ENCODE results near the gene GNPAT. TPM values are rescaled to one million over a fixed set of nuclear protein-coding genes. Genes with fewer than 3 reads are reported as not detected.

GNPAT gene
- total RNA-seq, 1 experiment from 2014 or later, result 42.8 TPM

GRCh38 chr1:231220801-231221200 lies 20.2 kb upstream of the GNPAT start:
- peaks cover 0 to 15% of the 10 kb centered on the region in 2 experiments; a peak in 3 of 4 replicates for H3K36me3 ChIP-seq (ENCODE audit: control insufficient read depth in 1 of 2, insufficient read depth in 2 of 2, low read length in 2 of 2)
- intact Hi-C loops (cut with micrococcal nuclease), result no loop called here
- no peak overlapping the region for H2AFZ ChIP-seq (ENCODE audit: low read depth, low read length, poor library complexity, severe bottlenecking)
- H3K79me2 ChIP-seq (ENCODE audit: insufficient read depth, low read length), result no peaks in the 10 kb centered on the region
- CTCF ChIA-PET, result no interaction called here
- RAD21 ChIA-PET (ENCODE audit: low non-redundant PET in 1 of 2, low total read pairs in 2 of 2, uncharacterized antibody in 2 of 2, unreplicated experiment in 2 of 2), result no interaction called here
- POLR2A ChIA-PET, result no interaction called here
- no peak overlapping the region for H3K9ac ChIP-seq (ENCODE audit: low read length)
- TF ChIP-seq TCF7L2 (IDR thresholded peaks at IDR 0.05; ENCODE audit: borderline replicate concordance, extremely low read depth, insufficient read depth, insufficient read length) (no peak), SP1 (IDR thresholded peaks at IDR 0.05; ENCODE audit: low read depth) (no peak), EZH2phosphoT487 (IDR thresholded peaks at IDR 0.05; ENCODE audit: borderline replicate concordance) (no peak), POLR2A (IDR thresholded peaks at IDR 0.05; ENCODE audit: borderline replicate concordance, extremely low read depth, insufficient read depth, insufficient read length) (no peak), SIN3A (IDR thresholded peaks at IDR 0.05; ENCODE audit: low read depth) (no peak), POLR2AphosphoS5 (IDR thresholded peaks at IDR 0.05; ENCODE audit: low read depth, low read length) (no peak), CEBPB (IDR thresholded peaks at IDR 0.05; ENCODE audit: low read depth) (no peak)
- H3K4me1 ChIP-seq (ENCODE audit: control insufficient read depth in 1 of 2, insufficient read depth in 2 of 2, low read length in 2 of 2), result peaks cover 31 to 32% of the 10 kb centered on the region in 2 experiments; a peak in 3 of 4 replicates
- no peak overlapping the region for H3K4me3 ChIP-seq (replicated peaks in 1 of 2; ENCODE audit: low read depth in 1 of 2, low read length in 2 of 2)
- ATAC-seq (no peak), DNase-seq (ENCODE audit: low read depth, low spot score) (no peak)
- H4K20me1 ChIP-seq (ENCODE audit: insufficient read depth), result no peaks in the 10 kb centered on the region
- H3K9me2 ChIP-seq (ENCODE audit: insufficient read depth), result no peaks in the 10 kb centered on the region
- no peak overlapping the region for H3K27ac ChIP-seq (ENCODE audit: low read depth, low read length)
- no TSS peak for BruUV-seq (replicated peaks)
- H3K9me3 ChIP-seq (ENCODE audit: control insufficient read depth in 1 of 2, insufficient read depth in 1 of 2, low read depth in 1 of 2, low read length in 2 of 2), result no peaks in the 10 kb centered on the region
- H3K27me3 ChIP-seq (ENCODE audit: insufficient read depth, low read length), result no peaks in the 10 kb centered on the region
- no peak overlapping the region for H3K4me2 ChIP-seq (ENCODE audit: low read length)

- RAD21 ChIA-PET (ENCODE audit: low non-redundant PET in 1 of 2, low total read pairs in 2 of 2, uncharacterized antibody in 2 of 2, unreplicated experiment in 2 of 2), result no interaction called here
- Histone ChIP-seq H3K4me3 (replicated peaks in 1 of 2; ENCODE audit: low read depth in 1 of 2, low read length in 2 of 2) (no peak overlapping the region), H3K9me2 (ENCODE audit: insufficient read depth) (no peaks in the 10 kb centered on the region), H3K4me2 (ENCODE audit: low read length) (no peak overlapping the region), H3K9ac (ENCODE audit: low read length) (no peak overlapping the region), H3K36me3 (ENCODE audit: control insufficient read depth in 1 of 2, insufficient read depth in 2 of 2, low read length in 2 of 2) (peaks cover 11 to 24% of the 10 kb centered on the region in 2 experiments; a peak in 3 of 4 replicates), H3K4me1 (ENCODE audit: control insufficient read depth in 1 of 2, insufficient read depth in 2 of 2, low read length in 2 of 2) (peaks cover 0 to 4% of the 10 kb centered on the region in 2 experiments; a peak in 2 of 4 replicates), H3K9me3 (ENCODE audit: control insufficient read depth in 1 of 2, insufficient read depth in 1 of 2, low read depth in 1 of 2, low read length in 2 of 2) (no peaks in the 10 kb centered on the region), H3K79me2 (ENCODE audit: insufficient read depth, low read length) (peaks cover 17% of the 10 kb centered on the region), H4K20me1 (ENCODE audit: insufficient read depth) (no peaks in the 10 kb centered on the region), H3K27me3 (ENCODE audit: insufficient read depth, low read length) (no peaks in the 10 kb centered on the region), H3K27ac (ENCODE audit: low read depth, low read length) (no peak overlapping the region), H2AFZ (ENCODE audit: low read depth, low read length, poor library complexity, severe bottlenecking) (no peak overlapping the region)
- no TSS peak for BruUV-seq (replicated peaks)
- CTCF ChIA-PET, result interaction anchor here (0.6 kb wide), 1 partner anchor 412 kb away, joined by 4 read pairs; no protein-coding TSS in a partner anchor
- DNase-seq (ENCODE audit: low read depth, low spot score), result no peak
- intact Hi-C loops (cut with micrococcal nuclease), result no loop called here
- no peak for ATAC-seq
- POLR2A ChIA-PET, result no interaction called here
- TF ChIP-seq SRF (IDR thresholded peaks at IDR 0.05; ENCODE audit: low read depth) (no peak), POLR2AphosphoS5 (IDR thresholded peaks at IDR 0.05; ENCODE audit: low read depth, low read length) (no peak), YY1 (IDR thresholded peaks at IDR 0.05; ENCODE audit: extremely low read depth, insufficient replicate concordance, low read depth, low read length) (no peak), SIN3A (IDR thresholded peaks at IDR 0.05; ENCODE audit: low read depth) (no peak), CBX3 (IDR thresholded peaks at IDR 0.05; ENCODE audit: low read depth) (no peak), ZNF274 (IDR thresholded peaks at IDR 0.05; ENCODE audit: low read depth, low read length) (no peak), SP1 (IDR thresholded peaks at IDR 0.05; ENCODE audit: low read depth) (no peak), FOSL1 (IDR thresholded peaks at IDR 0.05; ENCODE audit: low read depth) (no peak), ZFX (IDR thresholded peaks at IDR 0.05) (no peak), RAD21 (IDR thresholded peaks at IDR 0.05; ENCODE audit: low read depth) (no peak)
- TF ChIP-seq, protein P1, sequence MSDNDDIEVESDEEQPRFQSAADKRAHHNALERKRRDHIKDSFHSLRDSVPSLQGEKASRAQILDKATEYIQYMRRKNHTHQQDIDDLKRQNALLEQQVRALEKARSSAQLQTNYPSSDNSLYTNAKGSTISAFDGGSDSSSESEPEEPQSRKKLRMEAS (IDR thresholded peaks at IDR 0.05), result no peak
- TF ChIP-seq, protein P2, sequence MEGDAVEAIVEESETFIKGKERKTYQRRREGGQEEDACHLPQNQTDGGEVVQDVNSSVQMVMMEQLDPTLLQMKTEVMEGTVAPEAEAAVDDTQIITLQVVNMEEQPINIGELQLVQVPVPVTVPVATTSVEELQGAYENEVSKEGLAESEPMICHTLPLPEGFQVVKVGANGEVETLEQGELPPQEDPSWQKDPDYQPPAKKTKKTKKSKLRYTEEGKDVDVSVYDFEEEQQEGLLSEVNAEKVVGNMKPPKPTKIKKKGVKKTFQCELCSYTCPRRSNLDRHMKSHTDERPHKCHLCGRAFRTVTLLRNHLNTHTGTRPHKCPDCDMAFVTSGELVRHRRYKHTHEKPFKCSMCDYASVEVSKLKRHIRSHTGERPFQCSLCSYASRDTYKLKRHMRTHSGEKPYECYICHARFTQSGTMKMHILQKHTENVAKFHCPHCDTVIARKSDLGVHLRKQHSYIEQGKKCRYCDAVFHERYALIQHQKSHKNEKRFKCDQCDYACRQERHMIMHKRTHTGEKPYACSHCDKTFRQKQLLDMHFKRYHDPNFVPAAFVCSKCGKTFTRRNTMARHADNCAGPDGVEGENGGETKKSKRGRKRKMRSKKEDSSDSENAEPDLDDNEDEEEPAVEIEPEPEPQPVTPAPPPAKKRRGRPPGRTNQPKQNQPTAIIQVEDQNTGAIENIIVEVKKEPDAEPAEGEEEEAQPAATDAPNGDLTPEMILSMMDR (IDR thresholded peaks at IDR 0.05 in 2 of 3, conservative IDR thresholded peaks at IDR 0.05 in 1 of 3; ENCODE audit: borderline replicate concordance in 1 of 3, insufficient read depth in 1 of 3, low read depth in 2 of 3, low read length in 2 of 3), result no peak
- TF ChIP-seq, protein P3, sequence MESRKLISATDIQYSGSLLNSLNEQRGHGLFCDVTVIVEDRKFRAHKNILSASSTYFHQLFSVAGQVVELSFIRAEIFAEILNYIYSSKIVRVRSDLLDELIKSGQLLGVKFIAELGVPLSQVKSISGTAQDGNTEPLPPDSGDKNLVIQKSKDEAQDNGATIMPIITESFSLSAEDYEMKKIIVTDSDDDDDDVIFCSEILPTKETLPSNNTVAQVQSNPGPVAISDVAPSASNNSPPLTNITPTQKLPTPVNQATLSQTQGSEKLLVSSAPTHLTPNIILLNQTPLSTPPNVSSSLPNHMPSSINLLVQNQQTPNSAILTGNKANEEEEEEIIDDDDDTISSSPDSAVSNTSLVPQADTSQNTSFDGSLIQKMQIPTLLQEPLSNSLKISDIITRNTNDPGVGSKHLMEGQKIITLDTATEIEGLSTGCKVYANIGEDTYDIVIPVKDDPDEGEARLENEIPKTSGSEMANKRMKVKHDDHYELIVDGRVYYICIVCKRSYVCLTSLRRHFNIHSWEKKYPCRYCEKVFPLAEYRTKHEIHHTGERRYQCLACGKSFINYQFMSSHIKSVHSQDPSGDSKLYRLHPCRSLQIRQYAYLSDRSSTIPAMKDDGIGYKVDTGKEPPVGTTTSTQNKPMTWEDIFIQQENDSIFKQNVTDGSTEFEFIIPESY (IDR thresholded peaks at IDR 0.05; ENCODE audit: extremely low read depth, insufficient replicate concordance, low read length), result no peak
Observed at GRCh38 chr1:231226156-231226555, 14.9 kb upstream of the GNPAT start.
